Gastroesophageal sphincter (tissue), 4 donors: ENCODE measurements around the gene KIF26B. TPM values are rescaled to one million over a fixed set of nuclear protein-coding genes. Genes with fewer than 3 reads are reported as not detected.

Experiments
- ATAC-seq: fragments of 150-250 bp; one replicate; pipeline ENCODE4 v1.9.1; 2016; ENCODE audit warnings: mild to moderate bottlenecking, moderate library complexity
- H3K27ac ChIP-seq, 4 donors: fragments of 200-600 bp; sonication (generic) in 3 of 4; 1 replicate in 3 of 4; 2 replicates in 1 of 4; pipeline ENCODE4 v1.5.1; 2016 to 2019
- H3K27me3 ChIP-seq: fragments of 200-600 bp; sonication (generic); one replicate; pipeline ENCODE4 v1.5.1; 2019
- H3K36me3 ChIP-seq, 2 donors: fragments of 200-600 bp; sonication (generic); one replicate each; pipeline ENCODE4 v1.5.1; 2019; ENCODE audit warnings: control low read depth in 1 of 2
- H3K4me1 ChIP-seq, 3 donors: fragments of 200-600 bp; sonication (generic); 1 replicate in 2 of 3; 2 replicates in 1 of 3; pipeline ENCODE4 v1.5.1; 2016 to 2019; ENCODE audit warnings: control low read depth in 2 of 3
- H3K4me3 ChIP-seq, 2 donors: fragments of 200-600 bp; sonication (generic); one replicate each; pipeline ENCODE4 v1.5.1; 2019; ENCODE audit warnings: mild to moderate bottlenecking in 1 of 2, moderate library complexity in 1 of 2
- H3K9me3 ChIP-seq, 3 donors: fragments of 200-600 bp; sonication (generic); one replicate each; pipeline ENCODE4 v1.5.1; 2017 to 2019; ENCODE audit warnings: control low read depth in 2 of 3
- CTCF ChIP-seq, 4 experiments: fragments of 200-600 bp in 2 of 4; fragments of 450-650 bp in 2 of 4; sonication (generic) in 1 of 4; IDR thresholded peaks; one replicate each; pipeline ENCODE4 v1.5.1; 2017 to 2019; ENCODE audit warnings: antibody characterized with exemption in 4 of 4, mild to moderate bottlenecking in 2 of 4, moderate library complexity in 2 of 4
- EP300 ChIP-seq: sonication (generic); formaldehyde crosslinking; IDR thresholded peaks from one replicate; pipeline ENCODE4 v1.6.1; 2017; ENCODE audit warnings: antibody characterized with exemption, mild to moderate bottlenecking
- POLR2A ChIP-seq, 2 donors: fragments of 450-650 bp; IDR thresholded peaks; one replicate each; pipeline ENCODE4 v1.6.1; 2017; ENCODE audit warnings: antibody characterized with exemption in 2 of 2, mild to moderate bottlenecking in 2 of 2, moderate library complexity in 1 of 2
- POLR2AphosphoS5 ChIP-seq: sonication (generic); formaldehyde crosslinking; IDR thresholded peaks from one replicate; pipeline ENCODE4 v1.6.1; 2017; ENCODE audit warnings: antibody characterized with exemption
- WGBS, 2 donors: methylation state at CpG; one replicate each; pipeline ENCODE4 v1.1.5; 2018; ENCODE audit warnings: low coverage in 1 of 2; 5-methylcytosine and 5-hydroxymethylcytosine counted together
- total RNA-seq, 4 donors: library from RNA; depleted of rRNA; stranded (reverse); fragments of >200 nt; gene quantifications; one replicate each; pipeline ENCODE4 v1.1.0, GENCODE V29; 2016

KIF26B gene
- total RNA-seq, 4 donors from 2014 or later: 0.62 to 1.9 (median 0.97) TPM

GRCh38 chr1:245461681-245462080 lies 306.9 kb downstream of the KIF26B start:
- H3K36me3 ChIP-seq: no peaks in the 10 kb centered on the region
- H3K9me3 ChIP-seq: no peaks in the 10 kb centered on the region
- H3K4me1 ChIP-seq: no peaks in the 10 kb centered on the region
- H3K27me3 ChIP-seq: no peaks in the 10 kb centered on the region
- WGBS, 2 donors: 80% methylated on average over 1 of the region's 5 CpGs; no CpG with 5 or more reads in 1 of the 2 donors
- no peak for TF ChIP-seq CTCF (IDR thresholded peaks at IDR 0.05)
- no peak for TF ChIP-seq POLR2AphosphoS5
- TF ChIP-seq EP300: no peak
- TF ChIP-seq POLR2A (IDR thresholded peaks at IDR 0.05): no peak
- ATAC-seq: no peak
- no peak overlapping the region for H3K4me3 ChIP-seq
- no peak overlapping the region for H3K27ac ChIP-seq

- Histone ChIP-seq H3K4me1 (no peaks in the 10 kb centered on the region), H3K27me3 (no peaks in the 10 kb centered on the region), H3K9me3 (no peaks in the 10 kb centered on the region), H3K27ac (no peak overlapping the region), H3K36me3 (no peaks in the 10 kb centered on the region), H3K4me3 (no peak overlapping the region)
- TF ChIP-seq POLR2A (IDR thresholded peaks at IDR 0.05) (no peak), EP300 (no peak), POLR2AphosphoS5 (no peak), CTCF (IDR thresholded peaks at IDR 0.05) (no peak)
- ATAC-seq: no peak
- 76 to 82% methylated on average over 7 of the region's 7 CpGs for WGBS, 2 donors
Measured at GRCh38 chr1:245462161-245462560, 307.4 kb downstream of the KIF26B start.

DNA sequence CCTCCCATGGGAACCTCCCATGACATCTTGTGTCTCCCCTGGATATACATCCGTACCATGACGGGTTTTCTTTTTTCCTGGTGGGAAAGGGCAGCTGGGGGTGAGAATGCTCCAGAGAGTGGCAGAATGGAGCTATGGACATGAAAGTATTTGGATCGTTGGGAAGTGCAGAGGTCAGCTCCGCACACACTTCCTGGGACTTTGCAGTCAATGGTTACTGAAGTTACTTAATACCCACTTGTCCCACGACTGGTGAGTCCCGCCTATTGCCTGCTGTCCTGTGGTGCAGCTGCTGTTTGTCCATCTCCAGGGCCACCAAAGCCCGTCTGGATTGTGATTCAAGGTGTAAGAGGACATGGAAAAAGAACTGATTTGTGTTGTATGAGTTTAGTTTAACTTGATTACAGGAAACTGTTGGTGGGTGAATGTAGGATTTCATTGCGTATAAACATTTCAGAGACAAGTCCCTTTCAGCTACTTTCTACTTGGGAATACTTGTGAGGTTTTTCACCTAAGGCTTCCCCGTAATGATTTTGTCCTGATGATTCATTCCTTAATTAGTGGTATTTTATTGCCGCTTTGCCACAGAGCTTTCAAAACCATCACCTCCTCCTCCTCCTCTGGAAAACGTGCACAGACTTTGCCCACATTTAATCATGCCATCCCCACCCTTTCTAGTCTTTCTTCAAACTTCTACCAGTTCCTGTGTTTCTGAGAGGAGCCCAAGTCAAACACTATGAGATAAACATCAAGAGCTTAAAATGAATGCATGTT lies 308.8 kb downstream of the KIF26B start:
- no peak for ATAC-seq
- no peak for TF ChIP-seq CTCF (IDR thresholded peaks at IDR 0.05)
- TF ChIP-seq POLR2A (IDR thresholded peaks at IDR 0.05): no peak
- no peak for TF ChIP-seq POLR2AphosphoS5
- H3K27me3 ChIP-seq: no peaks in the 10 kb centered on the region
- WGBS, 2 donors: 74 to 76% methylated on average over 8 to 10 of the region's 11 CpGs
- no peaks in the 10 kb centered on the region for H3K4me1 ChIP-seq
- H3K9me3 ChIP-seq: no peaks in the 10 kb centered on the region
- no peak overlapping the region for H3K27ac ChIP-seq
- H3K36me3 ChIP-seq: no peaks in the 10 kb centered on the region
- no peak overlapping the region for H3K4me3 ChIP-seq

DNA sequence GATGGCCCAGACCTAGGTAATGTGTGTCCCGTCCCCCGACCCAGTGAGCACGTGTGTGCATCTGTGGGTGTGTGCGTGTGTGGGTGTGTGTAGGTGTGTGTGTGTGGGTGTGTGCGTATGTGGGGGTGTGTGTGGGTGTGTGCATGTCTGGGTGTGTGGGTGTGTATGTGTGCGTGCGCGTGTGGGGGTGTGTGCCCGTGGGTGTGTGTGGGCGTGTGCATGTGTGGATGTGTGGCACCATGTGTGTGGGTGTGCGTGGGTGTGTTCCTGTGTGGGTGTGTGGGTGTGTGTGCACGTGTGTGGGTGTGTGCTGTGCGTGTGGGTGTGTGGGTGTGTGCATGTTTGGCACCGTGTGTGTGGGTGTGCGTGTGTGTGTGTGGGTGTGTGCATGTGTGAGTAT lies 309.5 kb downstream of the KIF26B start:
- 90 to 97% methylated on average over 6 to 10 of the region's 15 CpGs for WGBS, 2 donors
- ATAC-seq: no peak
- no peak for TF ChIP-seq EP300
- no peak for TF ChIP-seq CTCF (IDR thresholded peaks at IDR 0.05)
- no peak for TF ChIP-seq POLR2AphosphoS5
- no peak for TF ChIP-seq POLR2A (IDR thresholded peaks at IDR 0.05)

DNA sequence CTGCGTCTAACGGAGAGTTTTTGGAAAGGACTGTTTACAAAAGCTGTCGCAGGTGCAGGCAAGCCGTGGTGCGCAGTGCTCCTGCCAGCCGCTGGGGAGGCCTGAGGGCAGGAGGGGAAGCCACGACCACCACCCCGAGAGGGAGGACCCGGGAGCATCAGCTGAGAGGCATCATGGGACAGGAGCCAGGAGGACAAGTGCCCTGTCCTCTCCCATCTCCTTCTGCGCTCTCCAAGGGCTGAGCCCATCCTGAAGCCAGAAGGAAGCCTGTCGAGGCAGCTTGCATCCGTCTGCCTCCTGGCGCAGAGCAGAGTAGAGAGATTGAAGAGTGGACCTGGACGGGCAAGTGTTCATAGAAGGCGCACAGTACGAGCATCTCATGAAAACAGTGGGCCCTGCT lies 310.9 kb downstream of the KIF26B start:
- Histone ChIP-seq H3K4me3 (no peak overlapping the region), H3K27me3 (no peaks in the 10 kb centered on the region), H3K27ac (no peak overlapping the region), H3K36me3 (no peaks in the 10 kb centered on the region), H3K4me1 (no peaks in the 10 kb centered on the region), H3K9me3 (no peaks in the 10 kb centered on the region)
- WGBS, 2 donors: 60 to 85% methylated on average over 1 to 8 of the region's 16 CpGs
- no peak for TF ChIP-seq POLR2AphosphoS5
- TF ChIP-seq CTCF (IDR thresholded peaks at IDR 0.05): no peak
- TF ChIP-seq POLR2A (IDR thresholded peaks at IDR 0.05): no peak
- no peak for TF ChIP-seq EP300
- ATAC-seq: no peak

More for the DNA sequence above, 309.5 kb downstream of the KIF26B start:
- Histone ChIP-seq H3K27me3 (no peaks in the 10 kb centered on the region), H3K36me3 (no peaks in the 10 kb centered on the region), H3K4me1 (no peaks in the 10 kb centered on the region), H3K27ac (no peak overlapping the region), H3K9me3 (no peaks in the 10 kb centered on the region), H3K4me3 (no peak overlapping the region)
